ENCODE results near the gene EFCAB6.

The EFCAB6 gene

DNA sequence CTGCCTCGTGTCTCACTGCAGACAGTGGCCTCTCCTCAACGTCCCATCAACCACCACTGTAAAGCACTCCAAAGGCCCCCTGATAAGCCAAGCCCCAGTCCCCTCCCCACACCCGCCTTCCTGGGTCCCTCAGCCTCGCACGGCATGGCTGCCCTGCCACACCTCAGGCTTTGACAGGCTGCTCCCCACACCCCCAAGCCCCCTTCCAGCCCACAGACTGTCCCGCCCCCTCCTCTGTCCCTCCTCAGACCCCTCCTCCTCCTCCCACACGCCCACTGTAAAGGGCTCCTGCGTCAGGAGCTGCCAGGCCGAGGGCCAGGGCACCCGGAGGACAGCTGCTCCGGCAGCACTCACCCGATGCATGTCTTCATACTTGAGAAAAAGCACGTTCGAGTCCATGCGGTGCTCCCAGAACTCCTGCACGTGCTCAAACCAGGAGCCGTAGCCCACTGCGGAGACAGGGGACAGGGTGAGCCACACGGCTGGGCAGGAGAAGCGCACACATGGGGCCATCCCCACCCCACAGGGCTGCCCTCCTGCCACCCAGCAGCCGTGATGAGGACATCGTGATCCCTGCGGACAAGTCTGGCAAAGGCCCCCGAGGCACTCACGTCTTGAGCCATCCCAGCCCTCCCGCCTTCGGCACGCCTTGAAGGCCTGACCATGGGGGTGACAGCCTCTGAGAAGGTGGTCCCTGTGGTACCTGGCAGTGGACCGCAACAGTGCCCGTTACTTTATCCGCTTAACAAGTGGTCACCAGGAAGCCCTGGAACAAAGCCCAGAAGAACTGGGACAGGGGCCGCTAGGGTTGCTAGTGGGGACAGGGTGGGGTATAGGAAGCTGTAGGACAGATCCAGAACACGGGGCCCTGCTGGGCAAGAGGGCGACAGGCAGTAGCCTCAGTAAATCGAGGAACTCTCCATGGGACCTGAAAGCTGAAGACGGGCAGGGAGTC, 21.5 kb upstream of the EFCAB6 start:
- no peak overlapping the region for H3K4me3 ChIP-seq (ENCODE audit: low read depth, low read length)
- TF ChIP-seq CTCF (IDR thresholded peaks at IDR 0.05; ENCODE audit: borderline replicate concordance, insufficient read depth, low read depth, low read length), result no peak

DNA sequence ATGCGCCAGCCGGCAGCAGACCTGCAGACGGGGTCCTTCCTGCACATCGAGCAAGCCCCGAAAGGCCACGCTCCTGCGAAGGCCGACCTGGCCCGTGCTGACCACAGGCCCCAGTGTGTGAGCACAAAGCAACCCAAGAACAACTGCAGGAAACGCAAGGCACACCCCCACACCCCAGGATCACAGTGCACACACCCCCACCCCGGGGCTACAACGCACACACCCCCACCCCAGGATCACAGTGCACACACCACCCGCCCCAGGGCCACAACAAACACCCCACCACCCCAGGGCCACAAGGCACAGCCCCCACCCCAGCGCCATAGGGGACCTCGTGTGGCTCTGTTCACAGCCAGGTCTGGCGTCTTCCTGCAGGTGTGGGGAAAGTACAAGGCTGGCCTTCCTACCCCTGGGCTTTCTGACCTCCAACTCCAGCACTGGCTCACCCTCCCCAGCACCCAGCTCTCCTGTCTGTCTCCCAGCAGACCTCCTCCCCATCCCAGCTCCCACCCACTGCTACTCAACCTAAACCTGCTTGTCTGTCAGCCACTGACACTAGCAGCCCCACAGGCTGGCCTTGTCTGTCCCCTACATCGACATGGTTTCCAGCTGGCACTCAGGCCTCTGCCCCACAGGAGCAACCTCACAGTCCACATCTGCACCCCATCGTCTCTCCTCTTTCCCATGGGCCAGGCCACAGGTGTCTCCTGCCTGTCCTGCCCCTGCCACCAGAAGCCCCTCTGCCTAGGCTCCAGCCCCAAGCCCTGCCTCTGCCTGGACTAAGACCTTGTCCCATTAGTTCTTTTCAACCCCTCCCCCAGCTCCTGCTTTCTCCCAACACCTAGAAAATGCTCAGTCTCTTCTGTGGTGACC, 20.5 kb upstream of the EFCAB6 start:
- TF ChIP-seq CTCF (IDR thresholded peaks at IDR 0.05; ENCODE audit: borderline replicate concordance, insufficient read depth, low read depth, low read length), result no peak
- H3K4me3 ChIP-seq (ENCODE audit: low read depth, low read length), result no peak overlapping the region

DNA sequence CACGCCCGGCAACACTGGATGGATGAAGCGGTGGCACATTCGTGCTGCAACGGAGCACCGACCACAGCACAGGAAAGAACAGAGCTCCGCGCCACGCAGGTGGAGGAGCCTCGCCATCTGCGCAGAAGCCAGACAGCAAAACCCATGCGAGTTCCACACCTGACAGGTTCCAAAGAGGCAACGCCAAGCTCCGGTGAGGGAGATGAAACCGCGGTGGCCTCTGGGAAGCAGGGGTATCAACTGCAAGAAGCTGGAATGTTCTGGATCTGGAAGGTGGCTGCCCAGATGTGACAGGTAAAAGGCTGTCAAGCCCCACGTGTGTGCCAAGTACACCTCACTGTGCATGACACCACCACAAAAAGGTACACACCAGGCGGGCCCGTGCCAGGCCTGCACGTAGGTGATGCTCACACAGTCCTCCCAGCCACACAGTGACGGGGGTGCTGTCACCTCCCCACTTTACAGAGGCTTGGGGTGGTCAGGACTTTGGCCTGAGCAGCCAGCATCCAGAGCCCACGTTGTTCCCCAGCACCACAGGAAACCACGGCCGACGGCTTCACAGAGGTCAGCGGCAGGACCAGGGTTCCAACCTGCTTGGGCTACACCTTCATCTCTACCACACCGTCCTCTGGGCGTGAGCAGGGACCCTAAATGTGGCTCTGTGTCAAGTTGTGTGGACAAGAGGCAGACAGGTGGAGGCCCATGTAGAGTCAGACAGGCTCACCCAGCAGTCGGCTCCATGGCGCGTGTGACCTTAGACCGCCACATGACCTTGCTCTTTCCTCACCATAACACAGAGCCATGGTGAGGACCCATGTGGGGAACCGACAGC, 19.7 kb upstream of the EFCAB6 start:
- no peak overlapping the region for H3K4me3 ChIP-seq (ENCODE audit: low read depth, low read length)
- TF ChIP-seq CTCF (IDR thresholded peaks at IDR 0.05; ENCODE audit: borderline replicate concordance, insufficient read depth, low read depth, low read length), result no peak

DNA sequence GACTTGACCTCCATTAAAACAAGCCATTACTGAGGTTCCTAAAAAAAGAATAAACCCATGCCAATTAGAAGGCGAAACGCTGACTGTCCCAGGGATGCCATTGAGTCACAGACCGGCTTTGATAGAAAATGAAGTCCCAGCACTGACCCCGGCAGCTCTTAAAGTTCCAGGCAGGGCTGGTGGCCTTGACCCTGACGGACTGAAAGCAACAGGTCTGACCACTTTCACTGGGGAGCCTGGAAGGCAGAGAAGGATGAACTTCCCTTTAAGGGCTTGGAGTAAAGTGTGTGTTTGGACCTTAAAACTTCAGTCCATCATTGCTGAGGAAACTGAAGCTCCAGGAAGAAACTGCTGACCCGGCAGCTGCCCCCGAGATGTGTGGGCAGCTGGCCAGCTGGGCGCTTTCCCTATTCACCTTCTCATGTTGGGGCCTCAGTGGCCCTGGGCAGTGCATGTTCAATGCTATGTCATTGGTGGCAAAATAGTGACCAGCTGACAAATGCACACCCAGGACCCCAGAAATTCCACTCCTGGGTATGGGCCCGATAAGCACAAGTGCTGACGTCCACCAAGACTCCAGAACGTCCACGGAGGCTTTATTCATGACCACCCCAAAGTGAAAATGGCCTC, 18.9 kb upstream of the EFCAB6 start:
- H3K4me3 ChIP-seq (ENCODE audit: low read depth, low read length), result no peak overlapping the region
- TF ChIP-seq CTCF (IDR thresholded peaks at IDR 0.05; ENCODE audit: borderline replicate concordance, insufficient read depth, low read depth, low read length), result no peak

DNA sequence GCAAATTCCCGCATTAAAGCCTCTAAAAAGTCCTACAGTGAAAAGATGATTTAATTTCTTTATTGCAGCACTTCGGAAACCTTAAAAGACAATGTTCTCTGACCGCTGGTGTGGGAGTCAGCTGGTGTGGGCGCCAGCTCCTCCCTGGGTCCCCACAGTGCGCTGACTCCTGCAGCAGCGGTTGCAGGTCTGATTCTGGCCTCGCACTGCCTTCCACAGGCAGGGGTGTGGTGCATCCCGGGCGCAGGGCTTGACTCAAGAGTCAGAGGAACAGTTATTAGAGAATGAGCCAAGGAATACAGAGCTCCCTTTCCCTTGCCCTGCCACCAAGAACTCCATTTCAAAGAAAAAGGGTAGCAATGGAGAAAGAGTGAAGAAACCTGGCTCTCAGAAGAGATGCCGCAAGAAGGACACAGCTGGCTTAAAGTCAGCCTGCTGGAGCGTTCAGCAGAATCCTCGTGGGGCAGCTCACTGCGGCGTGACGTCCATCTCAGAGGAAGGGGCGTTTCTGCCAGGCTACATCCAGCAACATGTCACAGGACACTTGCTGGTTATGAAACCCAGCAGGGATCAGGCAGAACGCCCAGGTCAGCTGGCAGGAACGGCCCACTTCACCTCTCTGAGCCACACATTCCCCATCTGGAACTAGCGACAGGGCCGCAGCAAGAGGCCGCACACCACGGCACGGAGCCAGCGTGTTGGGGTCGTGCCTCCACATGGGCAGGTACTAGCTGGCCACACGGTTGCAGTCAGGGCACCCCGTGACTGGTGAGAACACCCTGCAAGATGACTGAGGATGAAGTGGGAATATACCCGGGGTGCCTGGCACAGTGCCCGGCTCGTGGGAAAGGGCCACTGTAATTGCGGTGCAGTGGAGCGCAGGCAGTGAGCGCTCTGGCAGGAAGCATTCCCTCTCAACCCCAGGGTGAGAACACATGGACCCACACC, 18.1 kb upstream of the EFCAB6 start:
- H3K4me3 ChIP-seq (ENCODE audit: low read depth, low read length), result no peak overlapping the region
- TF ChIP-seq CTCF (IDR thresholded peaks at IDR 0.05; ENCODE audit: borderline replicate concordance, insufficient read depth, low read depth, low read length), result no peak
